ENCODE results near the gene LENG9. TPM values are rescaled to one million over a fixed set of nuclear protein-coding genes. Genes with fewer than 3 reads are reported as not detected.

The LENG9 gene
- polyA plus RNA-seq = 1.9 TPM in 2 replicates

DNA sequence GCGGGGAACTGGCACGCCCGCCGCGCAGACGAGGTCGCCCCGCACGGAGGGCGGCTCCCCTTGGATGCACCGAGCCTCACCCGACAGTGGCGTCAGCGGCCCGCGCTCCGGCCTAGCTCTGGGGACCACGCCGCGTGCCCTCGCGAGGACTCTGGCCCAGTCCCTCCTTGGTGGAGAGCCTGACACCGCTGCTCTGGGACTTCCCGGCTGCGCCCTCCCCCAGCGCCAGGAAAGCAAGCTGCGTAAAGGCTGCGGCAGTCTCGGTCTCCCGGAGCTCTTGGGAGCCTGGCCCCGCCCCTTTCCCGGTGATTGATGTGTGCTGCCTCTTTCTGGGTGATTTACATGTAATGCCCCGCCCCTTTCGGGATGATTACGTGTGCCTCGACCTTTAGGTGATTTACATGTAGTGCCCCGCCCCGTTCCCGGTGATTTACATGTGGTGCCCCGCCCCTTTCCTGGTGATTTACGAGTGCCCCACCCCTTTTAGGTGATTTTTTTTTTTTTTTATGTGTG lies at the start of gene LENG9:
LENG9 (minus strand) TSS at position 248 of the 513 bp plus-strand sequence. CDS start 252 bp downstream, outside the sequence.

DNA sequence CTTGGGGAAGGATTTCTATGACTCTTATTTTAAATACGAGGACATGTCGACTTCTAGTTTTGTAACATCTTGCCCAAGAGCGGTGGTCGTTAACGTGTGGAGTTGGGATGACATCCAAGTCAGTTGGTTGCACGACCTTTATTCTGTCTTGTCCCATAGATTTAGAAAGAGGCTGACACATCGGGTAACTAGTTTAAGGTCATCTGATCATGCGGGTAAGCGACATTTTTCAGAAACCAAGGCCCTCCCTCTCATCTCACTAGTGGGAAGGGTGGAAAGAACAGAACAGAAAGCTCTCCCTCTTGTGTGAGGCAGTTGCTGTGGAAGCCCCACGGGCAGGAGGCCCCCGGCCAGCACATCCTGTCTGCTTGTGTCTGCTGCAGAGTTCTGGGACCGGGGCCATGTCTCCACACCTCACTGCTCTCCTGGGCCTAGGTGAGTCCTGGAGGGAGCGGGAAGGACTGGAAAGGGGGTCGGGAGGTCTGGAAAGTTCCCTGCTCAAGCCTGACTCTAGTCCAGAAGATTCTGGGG lies 39.0 kb upstream of the LENG9 start, which contains the start of gene LAIR2:
LAIR2 (plus strand) TSS at position 314 of the 531 bp plus-strand sequence; CDS start at position 402, 88 bp downstream.

DNA sequence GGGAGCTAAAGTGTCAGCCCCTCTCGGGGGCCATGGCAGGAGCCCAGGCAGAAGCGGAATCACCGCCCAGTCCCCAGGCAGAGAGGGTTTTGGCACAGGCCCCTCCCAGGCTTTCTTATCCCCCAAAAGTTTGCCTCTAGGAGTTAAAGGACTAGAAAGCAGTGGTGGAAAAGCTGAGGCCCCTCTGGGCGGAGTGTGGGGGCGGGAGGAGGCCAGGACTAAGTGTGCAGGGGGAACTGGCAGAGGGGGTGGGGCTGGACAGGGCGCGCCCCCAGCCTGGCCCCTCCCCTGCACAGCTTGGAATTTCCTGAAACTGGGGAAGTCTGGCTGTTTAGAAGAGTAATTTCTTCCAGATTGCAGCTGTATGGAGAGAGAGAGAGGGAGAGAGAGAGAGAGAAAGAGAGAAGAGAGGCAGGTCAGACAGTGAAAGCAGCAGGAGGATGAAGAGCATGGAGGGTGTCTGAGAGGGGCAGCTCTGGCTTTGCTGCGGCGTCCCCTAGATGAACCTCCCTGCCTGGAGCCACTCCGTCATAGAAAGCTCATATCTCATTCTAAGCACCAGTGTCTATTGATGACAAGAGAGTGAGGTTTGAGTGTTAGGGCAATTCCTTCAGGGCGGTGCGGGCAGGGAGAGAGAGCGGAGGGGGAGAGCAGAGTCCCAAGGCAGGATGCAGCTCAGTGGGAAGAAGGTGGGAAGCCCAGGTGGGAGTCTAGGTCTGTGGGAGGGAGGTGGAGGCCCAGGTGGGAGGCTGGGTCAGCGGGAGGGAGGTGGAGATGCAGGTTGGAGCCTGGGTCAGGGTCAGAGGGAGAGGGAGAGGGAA lies 9.7 kb upstream of the LENG9 start, which contains the start of gene CDC42EP5:
CDC42EP5 (minus strand) TSS at position 226 of the 821 bp plus-strand sequence. CDS start 7,749 bp downstream, outside the sequence.

DNA sequence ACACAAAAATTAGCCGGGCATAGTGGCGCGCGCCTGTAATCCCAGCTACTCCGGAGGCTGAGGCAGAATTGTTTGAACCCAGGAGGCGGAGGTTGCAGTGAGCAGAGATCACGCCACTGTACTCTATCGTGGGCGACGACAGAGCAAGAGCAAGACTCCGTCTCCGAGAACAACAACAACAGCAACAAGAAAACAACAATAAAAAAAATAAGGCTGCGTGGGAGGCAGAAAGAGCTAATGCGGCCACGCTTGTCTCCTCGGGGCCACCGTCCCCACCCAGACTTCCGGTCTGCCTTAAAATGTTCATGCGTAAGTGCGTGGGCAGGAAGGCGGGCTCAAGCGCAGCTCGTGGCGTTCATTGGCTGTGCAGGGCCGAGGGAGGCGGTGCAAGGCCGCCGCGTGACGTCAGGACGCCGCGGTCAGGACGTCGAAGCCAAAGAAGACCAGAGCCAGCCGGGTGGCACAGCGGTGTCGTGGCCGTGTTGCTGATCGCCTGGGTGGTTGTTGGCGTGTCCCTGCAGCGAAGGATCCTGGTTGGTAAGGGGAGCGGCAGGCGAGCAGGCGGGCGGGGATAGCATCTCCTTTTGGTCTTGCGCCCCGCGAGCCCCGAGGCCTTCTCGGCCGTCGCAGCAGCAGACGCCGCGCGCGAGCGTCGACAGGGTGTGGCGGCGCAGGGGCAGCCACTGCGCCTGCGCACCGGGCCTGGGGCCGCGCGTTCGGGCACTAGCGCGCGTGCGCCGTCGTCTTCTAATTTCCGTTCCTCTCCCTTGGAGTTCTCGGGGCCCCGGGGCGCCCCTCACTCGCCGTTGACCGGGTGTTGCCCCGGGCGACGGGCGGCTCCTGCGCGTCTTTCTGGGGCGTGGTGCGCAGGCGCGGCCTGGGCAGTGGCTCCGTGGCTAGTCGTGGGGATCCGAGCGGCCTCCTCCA lies 14.5 kb downstream of the LENG9 start, which contains the start of gene LENG8:
LENG8 (plus strand) TSS at position 426 of the 927 bp plus-strand sequence. CDS start 2,146 bp downstream, outside the sequence.

DNA sequence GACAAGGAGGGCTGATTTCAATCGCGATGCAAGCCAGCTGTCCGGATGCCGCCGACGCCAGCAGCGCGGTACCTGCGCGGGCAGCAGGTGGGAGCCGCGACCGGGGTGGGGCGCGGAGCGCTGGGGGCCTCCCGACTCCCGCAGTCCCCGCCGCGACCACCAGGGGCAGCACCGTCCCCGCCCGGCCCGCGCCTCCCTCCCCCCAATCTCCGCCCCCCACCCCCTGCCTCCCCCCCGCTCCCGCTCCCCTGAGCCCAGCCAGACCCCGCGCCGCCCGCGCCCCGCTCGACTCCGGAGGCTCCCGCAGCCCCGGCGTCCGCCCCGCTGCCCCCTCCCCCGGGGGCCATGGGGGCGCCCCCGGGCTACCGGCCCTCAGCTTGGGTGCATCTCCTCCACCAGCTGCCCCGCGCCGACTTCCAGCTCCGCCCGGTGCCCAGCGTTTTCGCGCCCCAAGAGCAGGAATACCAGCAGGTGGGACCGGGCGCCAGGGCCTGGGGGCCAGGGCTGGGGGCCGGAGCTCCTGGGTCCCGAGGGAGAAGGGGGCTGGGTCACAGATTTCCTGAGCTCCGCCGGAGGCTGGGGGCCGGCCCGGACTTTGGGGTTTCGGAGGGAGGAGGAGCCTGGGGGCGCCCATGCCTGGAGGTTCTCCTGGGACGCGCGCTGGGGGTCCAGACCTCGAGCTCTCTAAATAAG lies 48.2 kb downstream of the LENG9 start, which contains the start of gene TTYH1:
TTYH1 (plus strand) TSS at position 257 of the 693 bp plus-strand sequence; CDS start at position 346, 89 bp downstream.

Other genes starting within 250 kb of the LENG9 start
- gene LILRB3, start 240.8 kb downstream of the LENG9 start, polyA plus RNA-seq = 0.11 TPM in 1 of 2 replicates, not detected in the other
- not detected in 2 replicates for gene LILRA6, start 221.0 kb downstream of the LENG9 start, polyA plus RNA-seq
- gene LILRB5, start 206.5 kb downstream of the LENG9 start, polyA plus RNA-seq = 0.13 and 0.15 TPM in 2 replicates
- gene LILRB2, start 182.7 kb downstream of the LENG9 start, polyA plus RNA-seq = not detected in 2 replicates
- gene LILRA5, start 150.6 kb downstream of the LENG9 start, polyA plus RNA-seq = not detected in 2 replicates
- gene LILRA4, start 124.6 kb downstream of the LENG9 start, polyA plus RNA-seq = not detected in 2 replicates
- not detected in 2 replicates for gene LAIR1, start 98.8 kb downstream of the LENG9 start, polyA plus RNA-seq
- 38.1 and 45.6 TPM in 2 replicates for gene TTYH1, start 48.3 kb downstream of the LENG9 start, polyA plus RNA-seq
- gene LENG8, start 14.6 kb downstream of the LENG9 start, polyA plus RNA-seq = 3.1 and 4.7 TPM in 2 replicates
- gene CDC42EP5, start 9.5 kb upstream of the LENG9 start, polyA plus RNA-seq = not detected in 2 replicates
- gene LAIR2, start 39.1 kb upstream of the LENG9 start, polyA plus RNA-seq = not detected in 2 replicates
- gene LILRA2, start 110.0 kb upstream of the LENG9 start, polyA plus RNA-seq = not detected in 2 replicates
- gene LILRA1, start 129.9 kb upstream of the LENG9 start, polyA plus RNA-seq = not detected in 2 replicates
- not detected in 2 replicates for gene LILRB1, start 166.7 kb upstream of the LENG9 start, polyA plus RNA-seq
- gene LILRB4, start 199.2 kb upstream of the LENG9 start, polyA plus RNA-seq = not detected in 2 replicates